Endothelial cell (in vitro differentiated cells): ENCODE measurements around the gene COL4A1. TPM values are rescaled to one million over a fixed set of nuclear protein-coding genes. Genes with fewer than 3 reads are reported as not detected.

ENCODE experiments used
- DNase-seq: peaks from one replicate; pipeline ENCODE4 v3.0.0; 2021; ENCODE audit warnings: low spot score
- H3K27ac Mint-ChIP-seq: one replicate; pipeline ENCODE4 v1.8.0; 2021; ENCODE audit warnings: mixed read lengths, inconsistent platforms; ENCODE audit not compliant: unreplicated experiment
- H3K27me3 Mint-ChIP-seq: one replicate; pipeline ENCODE4 v1.8.0; 2021; ENCODE audit warnings: mild to moderate bottlenecking, moderate library complexity, mixed read lengths, inconsistent platforms; ENCODE audit not compliant: unreplicated experiment
- H3K36me3 Mint-ChIP-seq: one replicate; pipeline ENCODE4 v1.8.0; 2021; ENCODE audit warnings: mild to moderate bottlenecking, low read depth, mixed read lengths, inconsistent platforms; ENCODE audit not compliant: unreplicated experiment
- H3K4me1 Mint-ChIP-seq: one replicate; pipeline ENCODE4 v1.8.0; 2021; ENCODE audit warnings: mild to moderate bottlenecking, mixed read lengths, inconsistent platforms; ENCODE audit not compliant: unreplicated experiment
- H3K4me3 Mint-ChIP-seq: one replicate; pipeline ENCODE4 v1.8.0; 2021; ENCODE audit warnings: mild to moderate bottlenecking, mixed read lengths, inconsistent platforms; ENCODE audit not compliant: unreplicated experiment
- H3K9me3 Mint-ChIP-seq: one replicate; pipeline ENCODE4 v1.8.0; 2021; ENCODE audit warnings: mixed read lengths, inconsistent platforms; ENCODE audit not compliant: unreplicated experiment
- CTCF ChIP-seq: fragments of 200-600 bp; sonication (generic); IDR thresholded peaks from one replicate; pipeline ENCODE4 v1.5.0; 2021; ENCODE audit warnings: antibody characterized with exemption; ENCODE audit not compliant: unreplicated experiment
- total RNA-seq: library from RNA; stranded (reverse); fragmentation: NEBNext Ultra II Directional; extraction: Animal tissue kit (Norgen Biotek cat#: 25700); gene quantifications from one replicate; pipeline ENCODE4 v1.2.1, GENCODE V29; 2021; ENCODE audit not compliant: unreplicated experiment

COL4A1 gene
- total RNA-seq, 1 donor from 2014 or later, result 2,720 TPM

- Mint-ChIP-seq H3K27ac (no peak overlapping the region), H3K27me3 (peaks cover 7% of the 10 kb centered on the region), H3K9me3 (no peaks in the 10 kb centered on the region), H3K36me3 (no peaks in the 10 kb centered on the region), H3K4me3 (no peak overlapping the region), H3K4me1 (peaks cover 40% of the 10 kb centered on the region)
- no peak for DNase-seq
- no peak for TF ChIP-seq CTCF
These were observed 185.4 kb downstream of the COL4A1 start for GRCh38 chr13:110121422-110122083.

- Mint-ChIP-seq H3K27me3 (peaks cover 8% of the 10 kb centered on the region), H3K36me3 (no peaks in the 10 kb centered on the region), H3K4me1 (peaks cover 30% of the 10 kb centered on the region), H3K9me3 (no peaks in the 10 kb centered on the region), H3K4me3 (no peak overlapping the region), H3K27ac (no peak overlapping the region)
- TF ChIP-seq CTCF, result no peak
- DNase-seq, result no peak
These were observed 186.7 kb downstream of the COL4A1 start for GRCh38 chr13:110119935-110120905.

DNA sequence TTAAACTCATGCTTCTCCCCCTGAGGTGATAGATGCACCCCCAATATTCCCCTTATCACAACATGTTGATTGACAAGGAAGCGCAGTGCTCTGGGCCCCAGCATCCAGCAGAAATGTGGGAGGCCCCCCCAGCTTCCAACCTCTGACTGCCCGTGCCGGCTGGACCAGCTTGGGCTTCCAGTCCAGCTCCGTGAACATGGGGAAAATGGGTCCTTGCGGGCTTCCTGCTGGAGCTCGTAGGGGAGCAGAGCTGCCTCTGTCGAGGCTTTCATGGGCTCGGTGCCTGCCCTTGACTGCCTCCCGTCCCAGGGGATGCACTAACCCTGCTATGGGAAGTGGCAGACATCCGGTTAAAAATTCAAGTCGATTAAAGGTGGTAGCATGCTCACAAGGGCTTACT is 188.9 kb downstream of the COL4A1 start:
- H3K27ac Mint-ChIP-seq, result no peak overlapping the region
- DNase-seq, result no peak

DNA sequence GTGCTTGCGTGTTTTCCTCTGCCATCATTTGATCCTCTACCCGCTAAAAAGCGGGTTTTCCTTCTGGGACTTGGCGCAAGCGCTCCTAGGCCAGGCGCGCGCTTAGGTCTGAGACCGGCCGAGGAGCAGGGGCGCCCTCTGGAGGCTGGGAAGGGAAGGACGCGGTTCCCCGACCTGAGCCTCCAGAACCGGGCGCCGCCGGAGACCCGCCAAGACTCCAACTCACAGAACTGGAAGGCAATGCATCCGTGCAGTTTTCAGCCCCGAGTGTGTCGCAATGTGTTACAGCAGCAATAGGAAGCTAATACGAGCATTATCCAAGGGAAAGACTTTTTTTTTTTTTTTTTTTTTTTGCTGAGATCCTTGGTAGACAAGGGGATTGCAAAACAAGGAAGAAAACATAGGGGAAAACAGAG is 190.9 kb downstream of the COL4A1 start:
- H3K4me1 Mint-ChIP-seq, result peaks cover 27% of the 10 kb centered on the region
- H3K27ac Mint-ChIP-seq, result no peak overlapping the region
- peaks cover 10% of the 10 kb centered on the region for H3K27me3 Mint-ChIP-seq
- H3K36me3 Mint-ChIP-seq, result no peaks in the 10 kb centered on the region
- DNase-seq, result peak; percentile 87
- no peaks in the 10 kb centered on the region for H3K9me3 Mint-ChIP-seq
- no peak overlapping the region for H3K4me3 Mint-ChIP-seq
- TF ChIP-seq CTCF, result peak; percentile 88

More for the DNA sequence above, 188.9 kb downstream of the COL4A1 start:
- H3K36me3 Mint-ChIP-seq, result no peaks in the 10 kb centered on the region
- no peak for TF ChIP-seq CTCF
- H3K9me3 Mint-ChIP-seq, result no peaks in the 10 kb centered on the region
- H3K27me3 Mint-ChIP-seq, result peaks cover 10% of the 10 kb centered on the region
- peaks cover 29% of the 10 kb centered on the region for H3K4me1 Mint-ChIP-seq
- H3K4me3 Mint-ChIP-seq, result no peak overlapping the region
